ENCODE results near the gene CDH13. TPM values are rescaled to one million over a fixed set of nuclear protein-coding genes. Genes with fewer than 3 reads are reported as not detected.

Gene CDH13
- total and polyA plus RNA-seq, 9 of the 15 experiments (the other 6 are each of a cell fraction or from before 2014, with no cell fraction given), result 0.03 TPM; not detected in 8

GRCh38 chr16:82682767-82683166 lies 56.0 kb downstream of the CDH13 start:
- no peaks in the 10 kb centered on the region for H3K4me1 ChIP-seq (replicated peaks in 1 of 2; ENCODE audit: control insufficient read depth in 2 of 2, insufficient read depth in 2 of 2, low read length in 2 of 2)
- H3K9me1 ChIP-seq (ENCODE audit: control insufficient read depth, insufficient read depth, low read length), result no peaks in the 10 kb centered on the region
- no peak overlapping the region for H3K4me2 ChIP-seq (ENCODE audit: insufficient read depth, low read length)
- no peak overlapping the region for H3K9ac ChIP-seq (ENCODE audit: insufficient read depth in 1 of 2, low read depth in 2 of 2, low read length in 2 of 2)
- no peaks in the 10 kb centered on the region for H3K36me3 ChIP-seq (ENCODE audit: control insufficient read depth, insufficient read depth, low read length)
- WGBS (ENCODE audit: insufficient coverage, low coverage, missing lambda C conversion rate), result 2% methylated on average over 4 of the region's 4 CpGs
- no peak overlapping the region for H3K27ac ChIP-seq (ENCODE audit: extremely low read depth, low read depth, low read length)
- TF ChIP-seq UBTF (IDR thresholded peaks at IDR 0.05; ENCODE audit: borderline replicate concordance in 1 of 2, low read depth in 2 of 2, low read length in 2 of 2) (no peak), MBD1 (CRISPR knock-in tag; IDR thresholded peaks at IDR 0.05) (no peak), PTTG1 (tag; IDR thresholded peaks at IDR 0.05; ENCODE audit: low read depth) (no peak), MTA3 (IDR thresholded peaks at IDR 0.05; ENCODE audit: borderline replicate concordance) (no peak), PKNOX1 (IDR thresholded peaks at IDR 0.05) (no peak), IRF1 (CRISPR knock-in tag; IDR thresholded peaks at IDR 0.05; ENCODE audit: borderline replicate concordance) (no peak), U2AF2 (optimal IDR thresholded peaks at IDR 0.05; ENCODE audit: low read depth, low read length) (no peak), KLF16 (IDR thresholded peaks at IDR 0.05) (no peak), POLR2AphosphoS5 (IDR thresholded peaks at IDR 0.05; ENCODE audit: control insufficient read depth, insufficient read depth, low read depth, low read length) (no peak), NEUROD1 (IDR thresholded peaks at IDR 0.05; ENCODE audit: borderline replicate concordance, low read depth, low read length, partially characterized antibody) (no peak)
- FAIRE-seq (no peak), ATAC-seq (no peak), DNase-seq (ENCODE audit: extremely low read depth in 1 of 4, low spot score in 3 of 4) (no peak)
- H3K4me3 ChIP-seq, result no peak overlapping the region
- ChIA-PET POLR2A (no interaction called here), CTCF (ENCODE audit: low intra/inter-chr PET ratio) (no interaction called here)
- no peaks in the 10 kb centered on the region for H3K79me2 ChIP-seq (ENCODE audit: control insufficient read depth, insufficient read depth, low read length)
- in situ Hi-C loops (cut with MboI), result no loop called here
- H3K27me3 ChIP-seq (ENCODE audit: control insufficient read depth in 2 of 2, insufficient read depth in 2 of 2, low read length in 2 of 2), result no peaks in the 10 kb centered on the region
- no peaks in the 10 kb centered on the region for H3K9me3 ChIP-seq (replicated peaks; ENCODE audit: control insufficient read depth, insufficient read depth, low read depth, low read length)
- H4K20me1 ChIP-seq (replicated peaks; ENCODE audit: control insufficient read depth, insufficient read depth, low read length), result no peaks in the 10 kb centered on the region
- H2AFZ ChIP-seq (ENCODE audit: low read depth, low read length), result no peak overlapping the region
- BruUV-seq (replicated peaks), result no TSS peak
- intact Hi-C loops (cut with micrococcal nuclease), result no loop called here

All from K562 (cell line).